Neural progenitor cell (in vitro differentiated cells): ENCODE results near the gene ARPP21. TPM values are rescaled to one million over a fixed set of nuclear protein-coding genes. Genes with fewer than 3 reads are reported as not detected.

Experiments
- DNase-seq: peaks from one replicate; pipeline ENCODE4 v3.0.0-alpha.2; 2016; ENCODE audit warnings: low spot score
- H2AFZ ChIP-seq: fragments of 200-600 bp; sonication (generic); replicated peaks from 2 replicates; pipeline ENCODE4 v1.6.1; 2016; ENCODE audit warnings: antibody characterized with exemption
- H3F3A ChIP-seq: fragments of 200-600 bp; sonication (generic); 2 replicates; pipeline ENCODE4 v1.6.1; 2016; ENCODE audit warnings: antibody characterized with exemption, low read depth
- H3K27ac ChIP-seq: fragments of 200-600 bp; sonication (generic); 2 replicates; pipeline ENCODE4 v1.5.1; 2016; ENCODE audit warnings: mild to moderate bottlenecking
- H3K27me3 ChIP-seq: fragments of 200-600 bp; sonication (generic); 2 replicates; pipeline ENCODE4 v1.6.1; 2016; ENCODE audit warnings: mild to moderate bottlenecking, moderate library complexity
- H3K36me3 ChIP-seq: fragments of 200-600 bp; sonication (generic); 2 replicates; pipeline ENCODE4 v1.5.1; 2016
- H3K4me1 ChIP-seq: fragments of 200-600 bp; sonication (generic); 2 replicates; pipeline ENCODE4 v1.6.1; 2016; ENCODE audit warnings: mixed run types
- H3K4me2 ChIP-seq: fragments of 200-600 bp; sonication (generic); 2 replicates; pipeline ENCODE4 v1.6.1; 2016
- H3K4me3 ChIP-seq: fragments of 200-600 bp; sonication (generic); 2 replicates; pipeline ENCODE4 v1.5.1; 2016
- H3K79me2 ChIP-seq: fragments of 200-600 bp; sonication (generic); 2 replicates; pipeline ENCODE4 v1.6.1; 2016; ENCODE audit warnings: low read depth
- H3K9ac ChIP-seq: fragments of 200-600 bp; sonication (generic); 2 replicates; pipeline ENCODE4 v1.6.1; 2016
- H3K9me3 ChIP-seq: fragments of 200-600 bp; sonication (generic); 2 replicates; pipeline ENCODE4 v1.5.1; 2016; ENCODE audit warnings: low read depth
- H4K20me1 ChIP-seq: fragments of 200-600 bp; sonication (generic); 2 replicates; pipeline ENCODE4 v1.6.1; 2016; ENCODE audit warnings: low read depth
- H3K27ac Mint-ChIP-seq: 3 replicates; pipeline ENCODE4 v1.8.0; 2021; ENCODE audit warnings: mixed read lengths
- H3K27me3 Mint-ChIP-seq: 2 replicates; pipeline ENCODE4 v1.8.0; 2022; ENCODE audit warnings: low read depth, mild to moderate bottlenecking, inconsistent platforms, moderate library complexity, mixed read lengths; ENCODE audit not compliant: insufficient read depth
- H3K36me3 Mint-ChIP-seq: 3 replicates; pipeline ENCODE4 v1.8.0; 2021; ENCODE audit warnings: mixed read lengths
- H3K4me1 Mint-ChIP-seq: 3 replicates; pipeline ENCODE4 v1.8.0; 2021; ENCODE audit warnings: mixed read lengths
- H3K4me3 Mint-ChIP-seq: 3 replicates; pipeline ENCODE4 v1.8.0; 2021; ENCODE audit warnings: mild to moderate bottlenecking, moderate library complexity, mixed read lengths
- H3K9me3 Mint-ChIP-seq: 3 replicates; pipeline ENCODE4 v1.8.0; 2020; ENCODE audit warnings: mixed read lengths
- EZH2 ChIP-seq: fragments of 200-600 bp; sonication (generic); IDR thresholded peaks from 2 replicates; pipeline ENCODE4 v1.6.1; 2017; ENCODE audit warnings: antibody characterized with exemption, mild to moderate bottlenecking, moderate library complexity
- EZH2phosphoT487 ChIP-seq: fragments of 200-600 bp; sonication (generic); IDR thresholded peaks from 2 replicates; pipeline ENCODE4 v1.6.1; 2017; ENCODE audit warnings: antibody characterized with exemption
- total RNA-seq: library from RNA; depleted of rRNA; stranded (reverse); fragments of >200 nt; gene quantifications from 2 replicates; pipeline ENCODE4 v1.2.3, GENCODE V29; 2015; ENCODE audit warnings: low replicate concordance
- TF ChIP-seq, protein P1 (sequence below): fragments of 200-600 bp; sonication (generic); IDR thresholded peaks from 2 replicates; pipeline ENCODE4 v1.5.1; 2017; ENCODE audit warnings: antibody characterized with exemption, mild to moderate bottlenecking

Gene ARPP21
- total RNA-seq, 1 donor from 2014 or later: not detected

DNA sequence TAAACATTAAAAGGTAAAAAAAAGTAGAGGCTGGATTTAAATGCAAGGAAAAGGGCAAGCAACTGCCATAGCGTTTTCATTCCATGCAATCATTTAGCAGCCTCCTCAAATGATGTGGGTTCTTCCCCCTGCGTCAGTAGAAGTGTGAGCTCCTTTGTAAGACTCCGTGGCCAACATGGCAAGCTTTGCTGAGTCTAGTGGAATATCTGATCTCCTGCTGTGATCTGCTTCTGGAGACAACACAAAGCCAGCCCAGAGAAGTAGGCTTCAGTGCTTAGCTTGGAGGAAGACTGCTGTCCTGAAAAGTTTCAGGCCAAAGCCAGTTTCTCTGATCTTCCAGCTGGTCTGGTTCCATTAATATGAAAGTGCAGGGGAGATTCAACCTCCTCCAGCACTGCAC lies 70.4 kb downstream of the ARPP21 start:
- H3K9me3 ChIP-seq: no peaks in the 10 kb centered on the region
- no peaks in the 10 kb centered on the region for H3F3A ChIP-seq
- H3K4me1 Mint-ChIP-seq: peaks cover 10% of the 10 kb centered on the region
- no peaks in the 10 kb centered on the region for H3K36me3 ChIP-seq
- H3K9ac ChIP-seq: no peak overlapping the region
- H3K36me3 Mint-ChIP-seq: no peaks in the 10 kb centered on the region
- no peak overlapping the region for H3K27ac ChIP-seq
- peak overlapping the region; percentile 7 for H2AFZ ChIP-seq
- H3K4me1 ChIP-seq: peaks cover 24% of the 10 kb centered on the region
- no peak overlapping the region for H3K4me2 ChIP-seq
- no peaks in the 10 kb centered on the region for H3K79me2 ChIP-seq
- peaks cover 2% of the 10 kb centered on the region for H3K27me3 Mint-ChIP-seq
- H3K4me3 ChIP-seq: no peak overlapping the region
- H3K9me3 Mint-ChIP-seq: no peaks in the 10 kb centered on the region
- DNase-seq: peak; percentile 53
- no peaks in the 10 kb centered on the region for H3K27me3 ChIP-seq
- no peak overlapping the region for H3K4me3 Mint-ChIP-seq
- no peak overlapping the region for H3K27ac Mint-ChIP-seq
- TF ChIP-seq EZH2 (no peak), EZH2phosphoT487 (no peak)
- TF ChIP-seq, protein P1, sequence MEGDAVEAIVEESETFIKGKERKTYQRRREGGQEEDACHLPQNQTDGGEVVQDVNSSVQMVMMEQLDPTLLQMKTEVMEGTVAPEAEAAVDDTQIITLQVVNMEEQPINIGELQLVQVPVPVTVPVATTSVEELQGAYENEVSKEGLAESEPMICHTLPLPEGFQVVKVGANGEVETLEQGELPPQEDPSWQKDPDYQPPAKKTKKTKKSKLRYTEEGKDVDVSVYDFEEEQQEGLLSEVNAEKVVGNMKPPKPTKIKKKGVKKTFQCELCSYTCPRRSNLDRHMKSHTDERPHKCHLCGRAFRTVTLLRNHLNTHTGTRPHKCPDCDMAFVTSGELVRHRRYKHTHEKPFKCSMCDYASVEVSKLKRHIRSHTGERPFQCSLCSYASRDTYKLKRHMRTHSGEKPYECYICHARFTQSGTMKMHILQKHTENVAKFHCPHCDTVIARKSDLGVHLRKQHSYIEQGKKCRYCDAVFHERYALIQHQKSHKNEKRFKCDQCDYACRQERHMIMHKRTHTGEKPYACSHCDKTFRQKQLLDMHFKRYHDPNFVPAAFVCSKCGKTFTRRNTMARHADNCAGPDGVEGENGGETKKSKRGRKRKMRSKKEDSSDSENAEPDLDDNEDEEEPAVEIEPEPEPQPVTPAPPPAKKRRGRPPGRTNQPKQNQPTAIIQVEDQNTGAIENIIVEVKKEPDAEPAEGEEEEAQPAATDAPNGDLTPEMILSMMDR: no peak
- no peaks in the 10 kb centered on the region for H4K20me1 ChIP-seq

DNA sequence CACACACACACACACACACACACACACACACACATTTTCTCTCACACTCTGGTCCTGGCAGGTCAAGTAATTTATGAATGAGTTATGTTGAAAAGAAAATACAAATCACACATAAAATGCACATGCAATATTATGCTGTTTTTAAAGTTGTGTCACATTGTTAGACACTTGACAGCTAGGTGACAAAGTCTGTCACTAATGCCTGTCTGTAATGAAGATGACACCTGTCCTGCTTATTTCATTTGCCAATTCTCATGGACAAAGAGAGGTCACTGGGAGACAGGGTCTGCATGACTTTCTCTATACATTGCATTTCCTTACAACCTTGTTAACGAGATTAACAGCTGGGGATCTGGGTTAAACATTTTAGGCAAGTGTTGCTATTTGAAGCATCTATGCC lies 71.2 kb downstream of the ARPP21 start:
- Mint-ChIP-seq H3K27me3 (peaks cover 2% of the 10 kb centered on the region), H3K4me1 (peaks cover 10% of the 10 kb centered on the region), H3K27ac (no peak overlapping the region), H3K9me3 (no peaks in the 10 kb centered on the region), H3K36me3 (no peaks in the 10 kb centered on the region), H3K4me3 (no peak overlapping the region)
- Histone ChIP-seq H3K27ac (no peak overlapping the region), H3K9ac (no peak overlapping the region), H3K4me2 (no peak overlapping the region), H3K79me2 (no peaks in the 10 kb centered on the region), H3K9me3 (no peaks in the 10 kb centered on the region), H3K36me3 (no peaks in the 10 kb centered on the region), H2AFZ (no peak overlapping the region), H3K4me3 (no peak overlapping the region), H3F3A (no peaks in the 10 kb centered on the region), H3K27me3 (no peaks in the 10 kb centered on the region), H4K20me1 (no peaks in the 10 kb centered on the region), H3K4me1 (peaks cover 24% of the 10 kb centered on the region)
- DNase-seq: peak; percentile 21
- TF ChIP-seq, protein P1: no peak
- TF ChIP-seq EZH2: no peak

DNA sequence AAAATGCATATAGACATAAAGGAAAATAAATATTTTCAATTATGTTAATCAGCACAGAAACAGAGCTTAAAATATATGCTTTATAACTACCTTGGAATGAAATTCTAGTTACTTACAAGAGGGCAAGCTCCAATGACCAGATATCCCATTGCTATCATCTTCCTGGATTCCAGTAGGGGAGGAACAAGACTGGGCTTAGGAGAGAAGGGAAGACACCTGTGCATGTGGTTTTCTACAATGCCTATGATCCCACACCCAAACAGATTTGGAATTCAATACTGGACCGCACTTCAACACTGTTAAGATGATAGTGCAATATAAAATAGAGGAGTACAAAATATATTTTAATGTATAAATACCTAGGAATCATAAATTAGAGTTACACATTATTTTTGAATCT lies 79.6 kb downstream of the ARPP21 start:
- Histone ChIP-seq H2AFZ (no peak overlapping the region), H3K4me2 (no peak overlapping the region), H3K27me3 (peaks cover 44% of the 10 kb centered on the region), H3K9ac (no peak overlapping the region), H3K4me3 (no peak overlapping the region), H3K79me2 (no peaks in the 10 kb centered on the region), H3K9me3 (no peaks in the 10 kb centered on the region), H3K4me1 (no peaks in the 10 kb centered on the region), H3F3A (no peaks in the 10 kb centered on the region), H3K36me3 (no peaks in the 10 kb centered on the region), H3K27ac (no peak overlapping the region), H4K20me1 (no peaks in the 10 kb centered on the region)
- TF ChIP-seq EZH2phosphoT487: no peak
- no peak for TF ChIP-seq EZH2
- TF ChIP-seq, protein P1: no peak
- Mint-ChIP-seq H3K9me3 (no peaks in the 10 kb centered on the region), H3K36me3 (no peaks in the 10 kb centered on the region), H3K4me1 (no peaks in the 10 kb centered on the region), H3K4me3 (no peak overlapping the region), H3K27me3 (no peaks in the 10 kb centered on the region), H3K27ac (no peak overlapping the region)
- DNase-seq: no peak
